ENCODE results near the gene TLE1.

Gene TLE1

DNA sequence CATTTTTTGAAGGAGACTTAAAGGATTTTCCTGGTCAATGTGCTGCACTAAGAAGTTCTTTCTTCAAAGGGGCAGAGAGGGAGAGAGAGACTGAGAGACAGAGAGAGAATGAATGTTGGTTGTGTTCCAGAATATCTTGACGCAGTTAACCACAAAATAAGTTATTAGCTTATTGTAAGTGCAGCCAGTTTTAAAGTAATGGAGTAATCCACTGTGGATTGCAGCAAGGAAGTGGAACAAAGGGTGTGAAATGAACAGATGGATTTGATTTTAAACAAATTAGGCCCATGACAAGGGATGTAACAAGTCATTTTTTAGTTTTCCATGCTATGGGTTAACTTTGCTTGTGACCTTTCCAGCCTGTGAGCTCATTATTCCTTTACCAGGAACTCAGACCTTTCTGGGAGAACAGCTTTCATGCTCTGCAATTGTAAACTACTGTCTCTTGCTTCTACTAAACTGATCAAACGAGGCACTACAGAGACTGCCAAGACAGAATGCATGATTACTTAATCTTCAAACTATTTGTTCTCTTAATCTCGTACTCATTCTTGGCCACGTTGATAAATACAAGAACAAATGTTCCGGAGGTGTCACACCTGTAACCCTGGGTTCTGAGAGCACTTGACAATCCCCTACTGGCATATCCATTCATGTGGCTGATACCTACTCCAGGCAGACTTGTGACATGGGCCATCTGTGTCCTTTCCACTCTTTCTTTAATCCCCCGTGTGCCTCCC is 131.1 kb downstream of the TLE1 start:
- H3K36me3 ChIP-seq (ENCODE audit: insufficient read depth, low read length), result no peaks in the 10 kb centered on the region
- no peak overlapping the region for H3K9ac ChIP-seq (ENCODE audit: insufficient read length)
- H3K9me3 ChIP-seq (ENCODE audit: low read depth, low read length), result no peaks in the 10 kb centered on the region
- TF ChIP-seq POLR2AphosphoS5 (IDR thresholded peaks at IDR 0.05; ENCODE audit: borderline replicate concordance, low read depth, low read length) (peak; percentile 26; the same call in 1 of the 2 replicates), FOXP2 (optimal IDR thresholded peaks at IDR 0.05; ENCODE audit: control extremely low read depth, extremely low read length, insufficient read depth) (no peak)
- peak overlapping the region; percentile 56 for H3K4me3 ChIP-seq
- peak overlapping the region; percentile 47; the same call in 1 of the 2 replicates for H3K27ac ChIP-seq
- peak; percentile 66 for DNase-seq (ENCODE audit: low read depth, low spot score)

DNA sequence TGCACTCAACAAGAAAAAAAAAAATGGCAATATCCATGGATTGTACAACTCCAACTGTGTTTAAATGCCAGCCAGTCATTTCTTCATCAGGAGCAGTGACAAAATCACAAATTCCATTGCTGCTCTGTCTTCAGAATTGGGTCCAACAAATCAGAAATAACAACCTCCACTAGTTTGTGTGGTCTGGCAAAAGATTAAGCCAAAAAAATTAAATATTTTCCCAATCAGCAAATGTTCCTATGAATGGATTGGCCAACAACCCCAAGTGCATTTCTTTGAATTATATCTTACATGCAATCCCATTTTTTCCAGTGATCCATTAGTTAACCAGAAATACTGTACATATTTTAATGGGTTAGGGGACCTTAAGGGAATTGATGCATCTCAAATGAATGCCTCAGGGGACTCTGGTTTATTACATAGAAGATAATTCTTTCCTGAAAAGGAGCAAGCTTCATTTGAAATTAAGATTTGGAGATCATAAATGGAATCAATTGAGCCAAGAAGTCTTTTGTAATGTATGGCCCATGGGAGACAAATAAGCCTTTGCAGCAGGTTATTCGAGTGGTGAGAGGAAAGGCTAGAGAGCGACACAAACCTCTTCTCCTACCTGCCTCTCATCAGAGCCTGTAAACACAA is 131.8 kb downstream of the TLE1 start:
- Histone ChIP-seq H3K9ac (ENCODE audit: insufficient read length) (no peak overlapping the region), H3K27ac (peak overlapping the region; percentile 47; the same call in 1 of the 2 replicates), H3K4me3 (peak overlapping the region; percentile 56), H3K9me3 (ENCODE audit: low read depth, low read length) (no peaks in the 10 kb centered on the region), H3K36me3 (ENCODE audit: insufficient read depth, low read length) (no peaks in the 10 kb centered on the region)
- TF ChIP-seq FOXP2 (optimal IDR thresholded peaks at IDR 0.05; ENCODE audit: control extremely low read depth, extremely low read length, insufficient read depth), result no peak
- TF ChIP-seq EZH2 (IDR thresholded peaks at IDR 0.05), result no peak
- no peak; the same call in 1 of the 2 replicates for TF ChIP-seq POLR2AphosphoS5 (IDR thresholded peaks at IDR 0.05; ENCODE audit: borderline replicate concordance, low read depth, low read length)
- DNase-seq (ENCODE audit: low read depth, low spot score), result peak; percentile 84

- H3K9me3 ChIP-seq (ENCODE audit: low read depth, low read length), result no peaks in the 10 kb centered on the region
- H3K9ac ChIP-seq (ENCODE audit: insufficient read length), result no peak overlapping the region
- no peak overlapping the region for H3K27ac ChIP-seq
- no peak for DNase-seq (ENCODE audit: low read depth, low spot score)
- peak overlapping the region; percentile 56; the same call in 1 of the 2 replicates for H3K4me3 ChIP-seq
- H3K36me3 ChIP-seq (ENCODE audit: insufficient read depth, low read length), result no peaks in the 10 kb centered on the region
- TF ChIP-seq EZH2 (IDR thresholded peaks at IDR 0.05), result no peak
- no peak for TF ChIP-seq POLR2AphosphoS5 (IDR thresholded peaks at IDR 0.05; ENCODE audit: borderline replicate concordance, low read depth, low read length)
- no peak for TF ChIP-seq FOXP2 (optimal IDR thresholded peaks at IDR 0.05; ENCODE audit: control extremely low read depth, extremely low read length, insufficient read depth)
Observed at GRCh38 chr9:81556923-81557322, 132.4 kb downstream of the TLE1 start.

DNA sequence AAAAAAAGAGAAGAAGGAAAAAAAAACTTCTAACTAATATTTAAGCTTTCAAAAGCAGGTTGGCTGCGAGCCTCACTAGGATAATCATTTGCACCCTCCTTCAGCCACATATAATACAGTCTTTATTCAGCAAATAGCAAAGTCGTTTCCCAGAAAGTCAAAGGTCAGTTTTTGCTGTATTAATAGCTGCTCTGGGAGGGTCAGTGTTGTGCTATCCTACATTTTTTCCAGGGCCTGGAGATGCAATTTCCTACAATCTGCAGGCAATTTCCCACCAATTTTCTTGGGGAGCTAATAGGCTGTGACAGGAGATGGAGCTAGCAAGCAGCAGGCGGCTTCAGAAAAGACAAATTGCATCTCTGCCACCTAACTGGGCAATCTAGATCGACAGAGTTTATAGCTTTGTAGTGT is 136.8 kb downstream of the TLE1 start:
- no peak for DNase-seq (ENCODE audit: low read depth, low spot score)
- H3K9ac ChIP-seq (ENCODE audit: insufficient read length), result no peak overlapping the region
- no peak overlapping the region for H3K4me3 ChIP-seq
- no peak for TF ChIP-seq EZH2 (IDR thresholded peaks at IDR 0.05)
- TF ChIP-seq FOXP2 (optimal IDR thresholded peaks at IDR 0.05; ENCODE audit: control extremely low read depth, extremely low read length, insufficient read depth), result no peak
- no peak for TF ChIP-seq POLR2AphosphoS5 (IDR thresholded peaks at IDR 0.05; ENCODE audit: borderline replicate concordance, low read depth, low read length)
- no peaks in the 10 kb centered on the region for H3K36me3 ChIP-seq (ENCODE audit: insufficient read depth, low read length)
- no peak overlapping the region for H3K27ac ChIP-seq
- H3K9me3 ChIP-seq (ENCODE audit: low read depth, low read length), result no peaks in the 10 kb centered on the region

GRCh38 chr9:81550207-81550583 is 139.2 kb downstream of the TLE1 start:
- H3K27ac ChIP-seq, result no peak overlapping the region

DNA sequence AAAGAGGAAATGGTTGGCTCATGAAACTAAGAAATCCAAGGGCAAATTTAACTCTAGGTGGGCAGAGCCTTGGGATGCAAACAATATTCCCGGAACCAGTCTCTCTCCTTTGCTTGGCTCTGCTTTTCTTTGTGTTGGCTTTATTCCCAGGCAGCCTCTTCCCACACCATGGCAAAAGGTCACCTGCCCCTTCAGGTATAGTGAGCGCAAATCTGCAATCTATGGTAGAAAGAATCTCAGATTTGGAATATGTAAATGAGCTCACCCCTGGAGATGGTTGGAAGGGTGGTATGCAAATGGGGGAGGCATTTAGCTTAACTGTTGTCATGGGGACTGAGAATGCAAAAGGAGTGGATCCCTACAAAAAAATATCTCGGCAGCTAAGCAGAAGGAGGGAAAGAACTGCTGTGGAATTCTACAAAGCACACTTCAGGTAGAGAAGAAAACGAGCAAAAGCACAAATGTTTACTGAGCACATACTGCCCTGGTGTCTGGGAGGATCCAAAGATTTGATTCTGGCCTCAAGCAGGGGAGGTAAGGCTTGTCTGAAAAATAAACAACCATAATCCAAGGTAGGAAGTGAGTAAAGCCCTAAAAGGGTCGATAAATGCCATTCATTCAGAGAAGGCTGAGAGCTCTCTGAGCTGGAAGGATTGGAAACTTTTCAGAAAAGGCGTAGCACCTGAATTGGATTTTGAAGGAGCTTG is 139.7 kb downstream of the TLE1 start:
- DNase-seq (ENCODE audit: low read depth, low spot score), result no peak
- no peak for TF ChIP-seq EZH2 (IDR thresholded peaks at IDR 0.05)
- TF ChIP-seq FOXP2 (optimal IDR thresholded peaks at IDR 0.05; ENCODE audit: control extremely low read depth, extremely low read length, insufficient read depth), result no peak
- no peak for TF ChIP-seq POLR2AphosphoS5 (IDR thresholded peaks at IDR 0.05; ENCODE audit: borderline replicate concordance, low read depth, low read length)
- H3K27ac ChIP-seq, result no peak overlapping the region
- no peak overlapping the region for H3K9ac ChIP-seq (ENCODE audit: insufficient read length)
- no peaks in the 10 kb centered on the region for H3K36me3 ChIP-seq (ENCODE audit: insufficient read depth, low read length)
- H3K4me3 ChIP-seq, result no peak overlapping the region
- no peaks in the 10 kb centered on the region for H3K9me3 ChIP-seq (ENCODE audit: low read depth, low read length)

More at GRCh38 chr9:81550207-81550583, 139.2 kb downstream of the TLE1 start:
- Histone ChIP-seq H3K9ac (ENCODE audit: insufficient read length) (no peak overlapping the region), H3K4me3 (no peak overlapping the region), H3K9me3 (ENCODE audit: low read depth, low read length) (no peaks in the 10 kb centered on the region), H3K36me3 (ENCODE audit: insufficient read depth, low read length) (no peaks in the 10 kb centered on the region)
- DNase-seq (ENCODE audit: low read depth, low spot score), result no peak
- TF ChIP-seq POLR2AphosphoS5 (IDR thresholded peaks at IDR 0.05; ENCODE audit: borderline replicate concordance, low read depth, low read length), result no peak
- no peak for TF ChIP-seq FOXP2 (optimal IDR thresholded peaks at IDR 0.05; ENCODE audit: control extremely low read depth, extremely low read length, insufficient read depth)
- no peak for TF ChIP-seq EZH2 (IDR thresholded peaks at IDR 0.05)

DNA sequence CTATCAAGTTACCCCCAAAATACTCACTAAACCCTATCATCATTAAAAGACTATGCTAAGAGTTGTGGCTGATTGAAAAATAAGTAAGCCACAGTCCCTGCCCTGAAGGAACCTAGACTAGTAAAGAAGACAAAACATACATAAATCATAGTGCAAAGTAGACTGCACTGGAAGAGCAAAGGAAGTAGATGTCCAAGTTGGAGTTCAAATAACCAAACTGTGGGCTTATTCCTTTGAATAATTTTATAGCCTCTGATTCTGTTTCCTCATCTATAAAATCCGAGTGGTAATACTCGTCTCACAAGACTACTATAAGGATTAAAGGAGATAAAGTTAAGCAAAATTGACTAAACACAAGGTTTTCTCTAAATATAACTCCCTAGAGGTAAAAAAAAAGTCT is 140.4 kb downstream of the TLE1 start:
- no peaks in the 10 kb centered on the region for H3K9me3 ChIP-seq (ENCODE audit: low read depth, low read length)
- no peak for DNase-seq (ENCODE audit: low read depth, low spot score)
- TF ChIP-seq POLR2AphosphoS5 (IDR thresholded peaks at IDR 0.05; ENCODE audit: borderline replicate concordance, low read depth, low read length) (no peak), FOXP2 (optimal IDR thresholded peaks at IDR 0.05; ENCODE audit: control extremely low read depth, extremely low read length, insufficient read depth) (no peak), EZH2 (IDR thresholded peaks at IDR 0.05) (no peak)
- H3K4me3 ChIP-seq, result no peak overlapping the region
- H3K27ac ChIP-seq, result no peak overlapping the region
- no peak overlapping the region for H3K9ac ChIP-seq (ENCODE audit: insufficient read length)
- no peaks in the 10 kb centered on the region for H3K36me3 ChIP-seq (ENCODE audit: insufficient read depth, low read length)

DNA sequence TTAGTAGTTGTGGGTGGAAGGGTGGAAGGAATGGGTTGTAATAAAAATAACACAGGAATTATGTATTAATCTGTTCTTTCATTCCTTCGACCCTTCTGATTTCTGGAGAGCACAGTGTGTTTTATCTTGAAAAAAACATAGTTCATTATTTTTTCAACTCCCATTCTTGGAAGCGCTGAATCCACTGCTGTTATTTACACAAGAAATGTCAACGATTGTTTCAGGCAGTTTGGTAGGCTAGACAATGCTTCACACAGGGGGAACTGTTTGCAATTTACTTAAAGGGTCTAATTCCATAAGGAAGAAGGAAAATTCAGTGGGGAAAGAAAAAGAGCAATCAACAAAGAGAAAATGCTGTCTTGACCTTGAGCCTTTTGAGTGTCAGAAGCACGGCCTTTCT is 142.9 kb downstream of the TLE1 start:
- TF ChIP-seq FOXP2 (optimal IDR thresholded peaks at IDR 0.05; ENCODE audit: control extremely low read depth, extremely low read length, insufficient read depth) (no peak), POLR2AphosphoS5 (IDR thresholded peaks at IDR 0.05; ENCODE audit: borderline replicate concordance, low read depth, low read length) (no peak), EZH2 (IDR thresholded peaks at IDR 0.05) (no peak)
- no peaks in the 10 kb centered on the region for H3K36me3 ChIP-seq (ENCODE audit: insufficient read depth, low read length)
- no peak overlapping the region for H3K9ac ChIP-seq (ENCODE audit: insufficient read length)
- no peak overlapping the region for H3K4me3 ChIP-seq
- no peak for DNase-seq (ENCODE audit: low read depth, low spot score)
- no peak overlapping the region for H3K27ac ChIP-seq
- no peaks in the 10 kb centered on the region for H3K9me3 ChIP-seq (ENCODE audit: low read depth, low read length)
